Uterus (tissue), 4 donors: Measurements from ENCODE around the gene DYRK2. TPM values are rescaled to one million over a fixed set of nuclear protein-coding genes. Genes with fewer than 3 reads are reported as not detected.

Experiments
- DNase-seq, 2 donors: peaks; one replicate each; pipeline ENCODE4 v3.0.0-alpha.2; 2019 to 2020
- H3K27ac ChIP-seq, 2 donors: fragments of 200-600 bp; sonication (generic); 1 replicate in 1 of 2; 2 replicates in 1 of 2; pipeline ENCODE4 v1.5.1; 2016 to 2018
- H3K27me3 ChIP-seq, 2 donors: fragments of 200-600 bp; sonication (generic); one replicate each; pipeline ENCODE4 v1.5.1; 2018 to 2019; ENCODE audit warnings: control low read depth in 1 of 2
- H3K36me3 ChIP-seq, 2 donors: fragments of 200-600 bp; sonication (generic); one replicate each; pipeline ENCODE4 v1.5.1; 2019; ENCODE audit warnings: control low read depth in 1 of 2
- H3K4me1 ChIP-seq, 2 donors: fragments of 200-600 bp; sonication (generic); one replicate each; pipeline ENCODE4 v1.5.1; 2018 to 2019; ENCODE audit warnings: control low read depth in 1 of 2
- H3K4me3 ChIP-seq, 2 donors: fragments of 200-600 bp; sonication (generic); 1 replicate in 1 of 2; 2 replicates in 1 of 2; pipeline ENCODE4 v1.5.1; 2018 to 2019; ENCODE audit warnings: mild to moderate bottlenecking in 1 of 2
- H3K9me3 ChIP-seq, 2 donors: fragments of 200-600 bp; sonication (generic); one replicate each; pipeline ENCODE4 v1.5.1; 2019; ENCODE audit warnings: control low read depth in 1 of 2
- CTCF ChIP-seq, 4 experiments: fragments of 200-600 bp in 2 of 4; fragments of 450-650 bp in 2 of 4; sonication (generic) in 2 of 4; IDR thresholded peaks; one replicate each; pipeline ENCODE4 v1.5.1; 2016 to 2019; ENCODE audit warnings: antibody characterized with exemption in 4 of 4, mild to moderate bottlenecking in 2 of 4, moderate library complexity in 1 of 4
- POLR2A ChIP-seq, 2 donors: fragments of 450-650 bp; IDR thresholded peaks; one replicate each; pipeline ENCODE4 v1.6.1; 2016; ENCODE audit warnings: antibody characterized with exemption in 2 of 2, mild to moderate bottlenecking in 1 of 2, moderate library complexity in 1 of 2
- intact Hi-C: fragments of 100-400 bp; cut with DNase I; formaldehyde crosslinking; loops from one replicate; pipeline ENCODE4 v1.15.1; 2023; ENCODE audit warnings: low total_unique reads
- total RNA-seq, 4 donors: library from RNA; depleted of rRNA in 3 of 4; stranded (reverse); fragments of >200 nt in 3 of 4; gene quantifications; one replicate each; pipeline versions ENCODE4 v1.1.0 to v1.2.4, GENCODE V29; 2014 to 2023
- donor health status: DM: yes; HTN: yes; CAD: no.

The DYRK2 gene
- total RNA-seq, 4 donors from 2014 or later, result 21.5 to 59.7 (median 34.7) TPM

GRCh38 chr12:67655829-67656228, 7.3 kb downstream of the DYRK2 start:
- no peak overlapping the region for H3K27ac ChIP-seq
- intact Hi-C loops, result no loop called here
- H3K27me3 ChIP-seq, result no peaks in the 10 kb centered on the region
- no peak for TF ChIP-seq CTCF (IDR thresholded peaks at IDR 0.05)
- TF ChIP-seq POLR2A (IDR thresholded peaks at IDR 0.05), result no peak
- H3K4me3 ChIP-seq, result no peak overlapping the region
- H3K36me3 ChIP-seq, result no peaks in the 10 kb centered on the region
- DNase-seq, result no peak
- peaks cover 0 to 4% of the 10 kb centered on the region in 2 donors for H3K4me1 ChIP-seq
- H3K9me3 ChIP-seq, result no peaks in the 10 kb centered on the region

GRCh38 chr12:67656251-67656650, 7.7 kb downstream of the DYRK2 start:
- Histone ChIP-seq H3K36me3 (no peaks in the 10 kb centered on the region), H3K27me3 (no peaks in the 10 kb centered on the region), H3K4me1 (peaks cover 0 to 9% of the 10 kb centered on the region in 2 donors), H3K9me3 (no peaks in the 10 kb centered on the region), H3K27ac (no peak overlapping the region), H3K4me3 (no peak overlapping the region)
- TF ChIP-seq CTCF (IDR thresholded peaks at IDR 0.05) (no peak), POLR2A (IDR thresholded peaks at IDR 0.05) (no peak)
- no peak for DNase-seq
- intact Hi-C loops, result no loop called here

- intact Hi-C loops, result no loop called here
- Histone ChIP-seq H3K27me3 (no peaks in the 10 kb centered on the region), H3K9me3 (no peaks in the 10 kb centered on the region), H3K4me3 (no peak overlapping the region), H3K4me1 (peaks cover 0 to 21% of the 10 kb centered on the region in 2 donors), H3K27ac (peak overlapping the region in 1 of 2 donors; percentile 67), H3K36me3 (no peaks in the 10 kb centered on the region)
- no peak for DNase-seq
- TF ChIP-seq CTCF (IDR thresholded peaks at IDR 0.05) (no peak), POLR2A (IDR thresholded peaks at IDR 0.05) (no peak)
Observed at GRCh38 chr12:67658486-67658885, 9.9 kb downstream of the DYRK2 start.

- DNase-seq, result no peak
- Histone ChIP-seq H3K4me1 (peaks cover 0 to 21% of the 10 kb centered on the region in 2 donors), H3K4me3 (no peak overlapping the region), H3K36me3 (no peaks in the 10 kb centered on the region), H3K27me3 (no peaks in the 10 kb centered on the region), H3K27ac (peak overlapping the region in 1 of 2 donors; percentile 67), H3K9me3 (no peaks in the 10 kb centered on the region)
- TF ChIP-seq POLR2A (IDR thresholded peaks at IDR 0.05) (no peak), CTCF (IDR thresholded peaks at IDR 0.05) (no peak)
- intact Hi-C loops, result no loop called here
Observed at GRCh38 chr12:67659292-67659691, 10.7 kb downstream of the DYRK2 start.

GRCh38 chr12:67661311-67662021, 12.9 kb downstream of the DYRK2 start:
- TF ChIP-seq POLR2A (IDR thresholded peaks at IDR 0.05) (no peak), CTCF (IDR thresholded peaks at IDR 0.05) (no peak)
- Histone ChIP-seq H3K9me3 (no peaks in the 10 kb centered on the region), H3K4me3 (no peak overlapping the region), H3K4me1 (peaks cover 0 to 21% of the 10 kb centered on the region in 2 donors), H3K36me3 (no peaks in the 10 kb centered on the region), H3K27me3 (no peaks in the 10 kb centered on the region), H3K27ac (no peak overlapping the region)
- intact Hi-C loops, result no loop called here
- DNase-seq, result no peak
